ENCODE measurements around the gene SIM1. TPM values are rescaled to one million over a fixed set of nuclear protein-coding genes. Genes with fewer than 3 reads are reported as not detected.

SIM1 gene
- total RNA-seq, 1 experiment from 2014 or later, result not detected

DNA sequence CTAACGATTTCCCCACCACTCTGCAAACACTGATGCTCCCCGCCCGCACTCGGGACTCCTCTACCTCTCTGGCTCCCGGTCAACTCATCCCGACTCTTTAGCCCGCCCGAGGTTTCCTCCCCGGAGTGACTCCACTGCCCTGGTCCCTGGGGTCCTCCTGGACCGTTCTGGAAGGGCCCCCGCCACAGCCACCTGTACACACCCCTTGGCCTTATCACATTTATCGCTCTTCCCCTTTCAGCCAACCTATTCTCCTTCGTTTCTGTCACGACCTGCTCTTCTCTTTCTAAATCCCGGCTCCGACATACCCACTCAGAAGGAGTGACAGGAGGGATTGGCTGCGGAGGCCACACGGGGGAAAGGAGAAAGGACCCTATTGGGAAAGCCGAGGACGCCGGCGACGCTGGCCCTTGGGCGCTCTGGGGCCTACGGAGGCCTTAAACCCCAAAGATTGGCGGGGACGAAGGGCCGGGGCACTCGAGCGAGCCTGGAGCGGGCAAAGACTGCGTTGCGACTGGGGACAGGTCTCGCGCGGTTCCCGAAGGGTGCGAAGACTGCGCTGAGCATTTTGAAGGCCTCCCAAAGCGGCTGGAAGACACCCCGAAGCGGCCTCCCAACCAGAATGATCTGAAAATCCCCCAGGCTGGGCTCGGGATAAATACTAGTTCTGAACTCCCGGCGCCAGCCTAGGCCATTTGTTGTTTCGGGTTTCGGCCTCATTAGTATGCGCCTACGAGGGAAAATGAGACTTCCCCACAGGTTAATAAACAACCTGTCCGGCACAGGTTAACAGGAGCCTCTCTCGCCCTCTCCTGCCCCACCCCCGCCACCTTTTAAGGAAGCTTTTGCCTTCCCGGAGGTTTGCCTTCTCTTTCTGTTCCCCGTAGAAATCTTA, 9.2 kb downstream of the SIM1 start:
- intact Hi-C loops (cut with micrococcal nuclease; ENCODE audit: unreplicated experiment) (no loop called here), in situ Hi-C loops (cut with HindIII; ENCODE audit: low pct_unique_long_range_greater_than_20kb, low sequenced_read_pairs) (no loop called here)
- Histone ChIP-seq H3K9me3 (ENCODE audit: control insufficient read depth, insufficient read depth, low read depth, low read length) (no peaks in the 10 kb centered on the region), H3K27ac (ENCODE audit: low read length) (no peak overlapping the region), H3K4me3 (ENCODE audit: low read depth in 2 of 2, low read length in 2 of 2) (no peak overlapping the region), H3K4me1 (ENCODE audit: control insufficient read depth, insufficient read depth, low read length) (no peaks in the 10 kb centered on the region), H3K27me3 (ENCODE audit: control insufficient read depth, insufficient read depth, low read length) (no peaks in the 10 kb centered on the region), H3K36me3 (ENCODE audit: control insufficient read depth, insufficient read depth, low read length) (no peaks in the 10 kb centered on the region)
- ATAC-seq (no peak), DNase-seq (ENCODE audit: low read depth, low spot score) (no peak)
- no TSS peak for BruUV-seq (replicated peaks)
- ChIA-PET POLR2A (interaction anchor here (0.6 kb wide), 1 partner anchor 295 kb away, joined by 5 read pairs; no protein-coding TSS in a partner anchor), CTCF (interaction anchor here (0.6 kb wide), 1 partner anchor 11 kb away, joined by 3 read pairs; no protein-coding TSS in a partner anchor)
- TF ChIP-seq POLR2AphosphoS5 (IDR thresholded peaks at IDR 0.05; ENCODE audit: low read depth, low read length), result no peak
- TF ChIP-seq, protein P1, sequence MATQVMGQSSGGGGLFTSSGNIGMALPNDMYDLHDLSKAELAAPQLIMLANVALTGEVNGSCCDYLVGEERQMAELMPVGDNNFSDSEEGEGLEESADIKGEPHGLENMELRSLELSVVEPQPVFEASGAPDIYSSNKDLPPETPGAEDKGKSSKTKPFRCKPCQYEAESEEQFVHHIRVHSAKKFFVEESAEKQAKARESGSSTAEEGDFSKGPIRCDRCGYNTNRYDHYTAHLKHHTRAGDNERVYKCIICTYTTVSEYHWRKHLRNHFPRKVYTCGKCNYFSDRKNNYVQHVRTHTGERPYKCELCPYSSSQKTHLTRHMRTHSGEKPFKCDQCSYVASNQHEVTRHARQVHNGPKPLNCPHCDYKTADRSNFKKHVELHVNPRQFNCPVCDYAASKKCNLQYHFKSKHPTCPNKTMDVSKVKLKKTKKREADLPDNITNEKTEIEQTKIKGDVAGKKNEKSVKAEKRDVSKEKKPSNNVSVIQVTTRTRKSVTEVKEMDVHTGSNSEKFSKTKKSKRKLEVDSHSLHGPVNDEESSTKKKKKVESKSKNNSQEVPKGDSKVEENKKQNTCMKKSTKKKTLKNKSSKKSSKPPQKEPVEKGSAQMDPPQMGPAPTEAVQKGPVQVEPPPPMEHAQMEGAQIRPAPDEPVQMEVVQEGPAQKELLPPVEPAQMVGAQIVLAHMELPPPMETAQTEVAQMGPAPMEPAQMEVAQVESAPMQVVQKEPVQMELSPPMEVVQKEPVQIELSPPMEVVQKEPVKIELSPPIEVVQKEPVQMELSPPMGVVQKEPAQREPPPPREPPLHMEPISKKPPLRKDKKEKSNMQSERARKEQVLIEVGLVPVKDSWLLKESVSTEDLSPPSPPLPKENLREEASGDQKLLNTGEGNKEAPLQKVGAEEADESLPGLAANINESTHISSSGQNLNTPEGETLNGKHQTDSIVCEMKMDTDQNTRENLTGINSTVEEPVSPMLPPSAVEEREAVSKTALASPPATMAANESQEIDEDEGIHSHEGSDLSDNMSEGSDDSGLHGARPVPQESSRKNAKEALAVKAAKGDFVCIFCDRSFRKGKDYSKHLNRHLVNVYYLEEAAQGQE (IDR thresholded peaks at IDR 0.05; ENCODE audit: insufficient read depth in 1 of 2, low read depth in 2 of 2, low read length in 1 of 2), result no peak
- TF ChIP-seq, protein P2, sequence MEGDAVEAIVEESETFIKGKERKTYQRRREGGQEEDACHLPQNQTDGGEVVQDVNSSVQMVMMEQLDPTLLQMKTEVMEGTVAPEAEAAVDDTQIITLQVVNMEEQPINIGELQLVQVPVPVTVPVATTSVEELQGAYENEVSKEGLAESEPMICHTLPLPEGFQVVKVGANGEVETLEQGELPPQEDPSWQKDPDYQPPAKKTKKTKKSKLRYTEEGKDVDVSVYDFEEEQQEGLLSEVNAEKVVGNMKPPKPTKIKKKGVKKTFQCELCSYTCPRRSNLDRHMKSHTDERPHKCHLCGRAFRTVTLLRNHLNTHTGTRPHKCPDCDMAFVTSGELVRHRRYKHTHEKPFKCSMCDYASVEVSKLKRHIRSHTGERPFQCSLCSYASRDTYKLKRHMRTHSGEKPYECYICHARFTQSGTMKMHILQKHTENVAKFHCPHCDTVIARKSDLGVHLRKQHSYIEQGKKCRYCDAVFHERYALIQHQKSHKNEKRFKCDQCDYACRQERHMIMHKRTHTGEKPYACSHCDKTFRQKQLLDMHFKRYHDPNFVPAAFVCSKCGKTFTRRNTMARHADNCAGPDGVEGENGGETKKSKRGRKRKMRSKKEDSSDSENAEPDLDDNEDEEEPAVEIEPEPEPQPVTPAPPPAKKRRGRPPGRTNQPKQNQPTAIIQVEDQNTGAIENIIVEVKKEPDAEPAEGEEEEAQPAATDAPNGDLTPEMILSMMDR (IDR thresholded peaks at IDR 0.05), result no peak
- TF ChIP-seq SIN3A (IDR thresholded peaks at IDR 0.05; ENCODE audit: borderline replicate concordance, insufficient read depth, low read depth, low read length), result no peak
- no peak for TF ChIP-seq TCF7L2 (IDR thresholded peaks at IDR 0.05; ENCODE audit: low read depth, low read length)

DNA sequence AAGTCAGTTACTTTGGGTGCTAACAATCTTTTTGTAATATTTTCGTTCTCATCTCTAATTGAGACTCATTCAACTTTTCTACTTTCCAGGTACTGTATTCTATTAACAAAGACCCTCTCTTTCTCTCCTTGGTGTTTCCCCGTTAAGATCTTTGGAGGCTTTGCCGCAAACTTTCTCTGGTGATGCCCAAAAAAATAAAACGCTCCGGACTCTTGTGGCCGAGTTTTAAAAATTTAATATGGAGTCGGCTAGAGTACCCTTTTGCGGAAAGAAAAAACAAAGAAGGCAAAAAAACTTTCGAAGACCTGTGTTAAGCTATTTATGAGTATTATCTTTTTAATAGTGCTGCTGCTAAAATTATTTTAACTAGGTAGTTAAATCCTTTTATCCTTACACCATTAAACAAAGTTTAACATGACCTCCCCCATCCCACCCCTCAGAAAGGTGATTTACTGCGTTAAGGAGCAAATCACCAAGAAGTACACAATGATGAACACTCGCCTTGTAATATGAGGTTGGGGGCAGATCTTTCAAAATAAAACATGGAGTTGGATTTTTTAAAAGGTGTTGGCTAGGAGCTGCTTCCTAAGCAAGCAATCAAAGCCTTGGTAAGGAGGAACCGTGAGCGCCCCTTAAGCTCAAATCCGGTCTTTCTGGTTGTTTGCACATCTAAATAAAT, 10.0 kb downstream of the SIM1 start:
- H3K4me3 ChIP-seq (ENCODE audit: low read depth in 2 of 2, low read length in 2 of 2), result no peak overlapping the region
- no peaks in the 10 kb centered on the region for H3K27me3 ChIP-seq (ENCODE audit: control insufficient read depth, insufficient read depth, low read length)
- no peaks in the 10 kb centered on the region for H3K9me3 ChIP-seq (ENCODE audit: control insufficient read depth, insufficient read depth, low read depth, low read length)
- no TSS peak for BruUV-seq (replicated peaks)
- H3K36me3 ChIP-seq (ENCODE audit: control insufficient read depth, insufficient read depth, low read length), result no peaks in the 10 kb centered on the region
- in situ Hi-C loops (cut with HindIII; ENCODE audit: low pct_unique_long_range_greater_than_20kb, low sequenced_read_pairs) (no loop called here), intact Hi-C loops (cut with micrococcal nuclease; ENCODE audit: unreplicated experiment) (no loop called here)
- no peak overlapping the region for H3K27ac ChIP-seq (ENCODE audit: low read length)
- no peak for ATAC-seq
- no peak for DNase-seq (ENCODE audit: low read depth, low spot score)
- ChIA-PET POLR2A (interaction anchor here (0.6 kb wide), 1 partner anchor 296 kb away, joined by 5 read pairs; no protein-coding TSS in a partner anchor), CTCF (no interaction called here)
- no peaks in the 10 kb centered on the region for H3K4me1 ChIP-seq (ENCODE audit: control insufficient read depth, insufficient read depth, low read length)
- TF ChIP-seq TCF7L2 (IDR thresholded peaks at IDR 0.05; ENCODE audit: low read depth, low read length), result no peak
- TF ChIP-seq, protein P1 (IDR thresholded peaks at IDR 0.05; ENCODE audit: insufficient read depth in 1 of 2, low read depth in 2 of 2, low read length in 1 of 2), result no peak
- TF ChIP-seq, protein P2 (IDR thresholded peaks at IDR 0.05), result no peak

All from Panc1 (cell line).